GM12875 (cell line): ENCODE results near the gene LYSMD4.
A peak's percentile ranks its signal among the peaks of the same experiment; 100 is the strongest.

Source experiments
- H3K4me3 ChIP-seq: one replicate; pipeline ENCODE4 v1.5.1; 2011; ENCODE audit warnings: low read depth, low read length, control low read depth
- CTCF ChIP-seq: IDR thresholded peaks from 2 replicates; pipeline ENCODE4 v1.5.1; 2011; ENCODE audit warnings: low read depth, mild to moderate bottlenecking, control low read depth, inconsistent platforms, low read length, moderate library complexity, borderline replicate concordance; ENCODE audit not compliant: insufficient read depth

Gene LYSMD4

GRCh38 chr15:99707473-99708270 is 25.6 kb downstream of the LYSMD4 start:
- no peak overlapping the region for H3K4me3 ChIP-seq

GRCh38 chr15:99706557-99707303 is 26.5 kb downstream of the LYSMD4 start:
- TF ChIP-seq CTCF, result no peak
- H3K4me3 ChIP-seq, result no peak overlapping the region

More at GRCh38 chr15:99707473-99708270, 25.6 kb downstream of the LYSMD4 start:
- TF ChIP-seq CTCF, result no peak

GRCh38 chr15:99704444-99704838 is 28.8 kb downstream of the LYSMD4 start:
- H3K4me3 ChIP-seq, result no peak overlapping the region
- peak; percentile 57; the same call in 1 of the 2 replicates for TF ChIP-seq CTCF

GRCh38 chr15:99703603-99704443 is 29.4 kb downstream of the LYSMD4 start:
- no peak overlapping the region for H3K4me3 ChIP-seq
- TF ChIP-seq CTCF, result no peak

DNA sequence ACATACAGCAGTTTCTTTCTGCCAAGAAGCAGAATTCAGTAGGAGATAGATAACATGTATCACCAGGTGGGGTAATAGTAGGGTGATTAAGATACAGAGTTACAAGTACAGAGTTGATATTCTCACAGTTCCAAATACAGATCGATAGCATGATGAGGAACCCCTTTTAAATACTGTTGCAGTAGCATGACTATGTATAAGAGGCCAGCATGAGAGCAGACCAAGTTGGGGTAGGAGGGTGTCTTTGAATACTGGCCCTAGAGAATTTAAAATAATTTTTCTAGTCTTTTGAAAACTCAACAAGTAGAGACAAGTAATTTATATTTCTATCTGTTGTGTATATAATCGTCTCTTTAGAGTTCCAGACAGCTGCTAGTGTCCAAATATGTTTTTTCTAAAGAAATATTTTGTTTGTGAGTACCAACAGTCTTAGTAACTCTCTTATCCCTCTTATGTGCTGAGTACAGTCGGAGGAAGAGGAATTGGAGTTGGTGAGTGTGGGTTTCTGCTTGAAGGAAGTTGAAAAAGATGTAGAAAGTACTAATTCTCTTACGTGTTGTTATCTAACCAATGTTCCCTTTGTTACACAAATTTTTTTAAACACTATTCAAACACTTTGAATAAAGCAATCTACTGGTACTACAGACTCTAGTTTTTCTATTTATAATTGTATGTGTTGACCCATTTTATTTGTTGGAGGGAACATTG is 30.2 kb downstream of the LYSMD4 start:
- no peak overlapping the region for H3K4me3 ChIP-seq
- TF ChIP-seq CTCF, result no peak

DNA sequence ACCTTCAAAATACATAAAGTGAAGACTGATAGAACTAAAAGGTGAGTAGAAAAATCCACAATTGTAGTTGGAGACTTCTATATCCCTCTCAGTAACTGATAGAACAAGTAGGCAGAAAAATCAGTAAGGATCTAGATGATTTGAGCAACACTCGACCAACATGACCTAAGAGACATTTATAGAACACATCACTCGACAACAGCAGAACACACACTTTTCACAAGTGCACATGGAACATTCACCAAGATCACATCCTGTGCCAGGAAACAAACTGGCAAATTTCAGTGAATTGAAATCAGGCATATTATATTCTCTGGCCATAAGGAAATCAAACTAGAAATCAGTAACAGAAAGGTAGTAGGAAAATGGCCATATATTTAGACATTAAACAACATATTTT is 37.1 kb downstream of the LYSMD4 start:
- no peak overlapping the region for H3K4me3 ChIP-seq
- TF ChIP-seq CTCF, result no peak
